ENCODE data around the gene CCDC92.
"Not testable (repeated sequence)": the region's sequence is repeated elsewhere in the genome, so short reads cannot be mapped to it uniquely, and the experiment has no call there.

CCDC92 gene

GRCh38 chr12:123936956-123937706 lies 35.5 kb downstream of the CCDC92 start:
- DNase-seq (ENCODE audit: low spot score): no peak

- DNase-seq (ENCODE audit: low spot score): no peak
Measured at GRCh38 chr12:123936471-123936870, 36.2 kb downstream of the CCDC92 start.

GRCh38 chr12:123935956-123936355 lies 36.7 kb downstream of the CCDC92 start:
- DNase-seq (ENCODE audit: low spot score): no peak

GRCh38 chr12:123934829-123935228 lies 37.8 kb downstream of the CCDC92 start:
- DNase-seq (ENCODE audit: low spot score): no peak

- no peak for DNase-seq (ENCODE audit: low spot score)
Measured at GRCh38 chr12:123934016-123934620, 38.5 kb downstream of the CCDC92 start.

GRCh38 chr12:123933214-123933613 lies 39.4 kb downstream of the CCDC92 start:
- DNase-seq (ENCODE audit: low spot score): no peak

GRCh38 chr12:123931686-123932321 lies 40.8 kb downstream of the CCDC92 start:
- no peak for DNase-seq (ENCODE audit: low spot score)

- no peak for DNase-seq (ENCODE audit: low spot score)
Measured at GRCh38 chr12:123929946-123930583, 42.6 kb downstream of the CCDC92 start.

GRCh38 chr12:123928897-123929296 lies 43.7 kb downstream of the CCDC92 start:
- DNase-seq (ENCODE audit: low spot score): no peak

- DNase-seq (ENCODE audit: low spot score): no peak
Measured at GRCh38 chr12:123928274-123928865, 44.3 kb downstream of the CCDC92 start.

- no peak for DNase-seq (ENCODE audit: low spot score)
Measured at GRCh38 chr12:123924539-123924938, 48.1 kb downstream of the CCDC92 start.

- no peak for DNase-seq (ENCODE audit: low spot score)
Measured at GRCh38 chr12:123923927-123924326, 48.7 kb downstream of the CCDC92 start.

- no peak for DNase-seq (ENCODE audit: low spot score)
Measured at GRCh38 chr12:123923038-123923437, 49.6 kb downstream of the CCDC92 start.

GRCh38 chr12:123919980-123920360 lies 52.7 kb downstream of the CCDC92 start:
- DNase-seq (ENCODE audit: low spot score): no peak

GRCh38 chr12:123917337-123917850 lies 55.2 kb downstream of the CCDC92 start:
- DNase-seq (ENCODE audit: low spot score): no peak

GRCh38 chr12:123916729-123917128 lies 55.9 kb downstream of the CCDC92 start:
- no peak for DNase-seq (ENCODE audit: low spot score)

- DNase-seq (ENCODE audit: low spot score): no peak
Measured at GRCh38 chr12:123914726-123915333, 57.8 kb downstream of the CCDC92 start.

- DNase-seq (ENCODE audit: low spot score): no peak
Measured at GRCh38 chr12:123912415-123913380, 59.9 kb downstream of the CCDC92 start.

GRCh38 chr12:123911672-123912409 lies 60.8 kb downstream of the CCDC92 start:
- not testable (repeated sequence) for DNase-seq (ENCODE audit: low spot score)

- no peak for DNase-seq (ENCODE audit: low spot score)
Measured at GRCh38 chr12:123910761-123911193, 61.9 kb downstream of the CCDC92 start.

All from Ammon's horn (tissue), 1 donor.